ENCODE measurements around the gene PDPK1.

Gene PDPK1

DNA sequence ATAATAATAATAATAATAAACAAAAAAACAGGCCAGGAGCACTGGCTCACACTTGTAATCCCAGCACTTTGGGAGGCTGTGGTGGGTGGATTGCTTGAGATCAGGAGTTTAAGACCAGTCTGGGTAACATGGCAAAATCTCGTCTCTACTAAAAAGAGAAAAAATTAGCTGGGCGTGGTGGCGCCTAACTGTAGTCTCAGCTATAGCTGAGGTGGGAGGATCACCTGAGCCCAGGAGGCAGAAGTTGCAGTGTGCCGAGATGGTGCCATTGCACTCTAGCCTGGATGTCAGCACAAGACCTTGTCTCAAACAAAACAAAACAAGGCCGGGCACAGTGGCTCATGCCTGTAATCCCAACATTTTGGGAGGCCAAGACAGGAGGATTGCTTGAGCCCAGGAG, 42.8 kb upstream of the PDPK1 start:
- no peak for DNase-seq (ENCODE audit: low read depth)
- TF ChIP-seq MAX (IDR thresholded peaks at IDR 0.05; ENCODE audit: low read depth, low read length) (no peak), POLR2A (IDR thresholded peaks at IDR 0.05; ENCODE audit: extremely low read depth, insufficient read length) (no peak), MYC (IDR thresholded peaks at IDR 0.05; ENCODE audit: low read depth, low read length) (no peak)
- TF ChIP-seq, protein P1, sequence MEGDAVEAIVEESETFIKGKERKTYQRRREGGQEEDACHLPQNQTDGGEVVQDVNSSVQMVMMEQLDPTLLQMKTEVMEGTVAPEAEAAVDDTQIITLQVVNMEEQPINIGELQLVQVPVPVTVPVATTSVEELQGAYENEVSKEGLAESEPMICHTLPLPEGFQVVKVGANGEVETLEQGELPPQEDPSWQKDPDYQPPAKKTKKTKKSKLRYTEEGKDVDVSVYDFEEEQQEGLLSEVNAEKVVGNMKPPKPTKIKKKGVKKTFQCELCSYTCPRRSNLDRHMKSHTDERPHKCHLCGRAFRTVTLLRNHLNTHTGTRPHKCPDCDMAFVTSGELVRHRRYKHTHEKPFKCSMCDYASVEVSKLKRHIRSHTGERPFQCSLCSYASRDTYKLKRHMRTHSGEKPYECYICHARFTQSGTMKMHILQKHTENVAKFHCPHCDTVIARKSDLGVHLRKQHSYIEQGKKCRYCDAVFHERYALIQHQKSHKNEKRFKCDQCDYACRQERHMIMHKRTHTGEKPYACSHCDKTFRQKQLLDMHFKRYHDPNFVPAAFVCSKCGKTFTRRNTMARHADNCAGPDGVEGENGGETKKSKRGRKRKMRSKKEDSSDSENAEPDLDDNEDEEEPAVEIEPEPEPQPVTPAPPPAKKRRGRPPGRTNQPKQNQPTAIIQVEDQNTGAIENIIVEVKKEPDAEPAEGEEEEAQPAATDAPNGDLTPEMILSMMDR (IDR thresholded peaks at IDR 0.05; ENCODE audit: low read depth, low read length): no peak
- H3K4me3 ChIP-seq (ENCODE audit: low read depth, low read length): no peak overlapping the region

GRCh38 chr16:2496223-2497115, 41.4 kb upstream of the PDPK1 start:
- TF ChIP-seq, protein P1 (IDR thresholded peaks at IDR 0.05; ENCODE audit: low read depth, low read length): no peak
- TF ChIP-seq MAX (IDR thresholded peaks at IDR 0.05; ENCODE audit: low read depth, low read length): no peak
- no peak for TF ChIP-seq MYC (IDR thresholded peaks at IDR 0.05; ENCODE audit: low read depth, low read length)
- no peak for TF ChIP-seq POLR2A (IDR thresholded peaks at IDR 0.05; ENCODE audit: extremely low read depth, insufficient read length)
- no peak overlapping the region for H3K4me3 ChIP-seq (ENCODE audit: low read depth, low read length)
- no peak for DNase-seq (ENCODE audit: low read depth)

DNA sequence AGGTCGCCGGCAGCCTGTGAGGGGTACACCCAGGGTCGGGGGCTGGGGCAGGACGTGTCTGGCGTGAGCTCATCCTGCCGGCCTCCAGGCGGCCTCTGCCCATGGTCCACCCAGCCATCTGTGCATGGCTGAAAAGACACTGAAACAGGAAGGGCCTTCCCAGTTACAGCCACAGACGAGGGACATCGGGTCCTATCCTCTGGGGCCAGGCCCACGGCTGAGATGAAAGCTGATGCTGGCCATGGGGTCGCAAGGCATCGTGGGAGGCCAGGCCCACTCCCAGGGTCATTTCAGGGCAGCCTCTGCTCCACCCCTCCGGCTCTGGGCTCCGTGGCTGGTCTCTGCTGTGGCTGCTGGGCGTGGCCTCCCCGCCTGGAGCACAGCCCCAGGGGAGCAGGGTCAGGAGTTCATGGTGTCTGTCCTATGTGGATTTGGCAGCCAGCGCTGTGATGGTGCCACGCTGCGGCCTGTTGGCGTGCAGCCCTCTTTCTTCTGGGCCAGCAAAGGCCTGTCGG, 40.6 kb upstream of the PDPK1 start:
- TF ChIP-seq, protein P1 (IDR thresholded peaks at IDR 0.05; ENCODE audit: low read depth, low read length): no peak
- TF ChIP-seq MAX (IDR thresholded peaks at IDR 0.05; ENCODE audit: low read depth, low read length) (no peak), MYC (IDR thresholded peaks at IDR 0.05; ENCODE audit: low read depth, low read length) (no peak), POLR2A (IDR thresholded peaks at IDR 0.05; ENCODE audit: extremely low read depth, insufficient read length) (no peak)
- no peak for DNase-seq (ENCODE audit: low read depth)
- no peak overlapping the region for H3K4me3 ChIP-seq (ENCODE audit: low read depth, low read length)

DNA sequence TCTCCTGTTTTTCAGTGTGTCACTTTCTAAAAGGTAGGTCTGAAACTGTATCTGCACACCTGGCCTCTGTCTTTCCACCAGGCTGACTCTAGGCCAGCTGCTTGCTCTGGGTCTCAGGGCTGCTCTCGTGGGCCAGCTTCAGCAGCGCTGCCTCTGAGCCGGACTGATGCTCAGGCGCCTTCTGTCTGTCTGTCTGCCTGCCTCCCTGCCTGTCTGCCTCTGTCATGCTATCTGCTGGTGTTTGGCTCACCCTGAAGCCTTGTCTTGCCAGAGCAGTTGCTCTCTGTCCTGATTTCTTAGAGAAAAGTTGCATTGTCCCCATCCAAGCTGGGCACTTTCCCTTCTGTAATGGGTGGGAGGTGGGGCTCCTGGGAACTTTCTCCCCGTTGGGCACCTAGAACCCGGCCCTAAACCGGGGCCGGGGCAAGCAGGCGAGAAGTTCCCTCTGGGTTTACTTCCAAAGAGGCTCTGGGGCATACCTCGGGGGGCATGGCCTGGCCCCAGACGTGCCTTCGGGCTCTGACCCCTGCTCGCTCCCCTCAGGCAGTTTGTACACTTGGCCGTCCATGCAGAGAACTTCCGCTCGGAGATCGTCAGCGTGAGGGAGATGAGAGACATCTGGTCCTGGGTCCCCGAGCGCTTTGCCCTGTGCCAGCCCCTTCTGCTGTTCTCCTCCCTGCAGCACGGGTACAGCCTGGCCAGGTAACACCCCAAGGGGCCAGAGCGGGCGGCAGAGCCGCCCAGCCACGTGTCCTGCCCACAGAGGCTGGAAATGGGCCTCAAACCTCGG, 39.9 kb upstream of the PDPK1 start:
- TF ChIP-seq MAX (IDR thresholded peaks at IDR 0.05; ENCODE audit: low read depth, low read length) (no peak), POLR2A (IDR thresholded peaks at IDR 0.05; ENCODE audit: extremely low read depth, insufficient read length) (no peak), MYC (IDR thresholded peaks at IDR 0.05; ENCODE audit: low read depth, low read length) (no peak)
- TF ChIP-seq, protein P1 (IDR thresholded peaks at IDR 0.05; ENCODE audit: low read depth, low read length): no peak
- no peak overlapping the region for H3K4me3 ChIP-seq (ENCODE audit: low read depth, low read length)
- no peak for DNase-seq (ENCODE audit: low read depth)

GRCh38 chr16:2498531-2499253, 39.1 kb upstream of the PDPK1 start:
- TF ChIP-seq POLR2A (IDR thresholded peaks at IDR 0.05; ENCODE audit: extremely low read depth, insufficient read length) (no peak), MAX (IDR thresholded peaks at IDR 0.05; ENCODE audit: low read depth, low read length) (no peak), MYC (IDR thresholded peaks at IDR 0.05; ENCODE audit: low read depth, low read length) (no peak)
- TF ChIP-seq, protein P1 (IDR thresholded peaks at IDR 0.05; ENCODE audit: low read depth, low read length): no peak
- no peak for DNase-seq (ENCODE audit: low read depth)
- H3K4me3 ChIP-seq (ENCODE audit: low read depth, low read length): no peak overlapping the region

Data from NB4 (cell line).